GM19099 (cell line): ENCODE data around the gene PITPNC1.

Experiments used
- POLR2A ChIP-seq: IDR thresholded peaks from 3 replicates; pipeline ENCODE4 v1.6.1; 2011; ENCODE audit warnings: low read depth; ENCODE audit not compliant: insufficient read length; ENCODE audit errors: extremely low read depth

PITPNC1 gene

GRCh38 chr17:67386965-67387551 is 10.0 kb downstream of the PITPNC1 start:
- no peak for TF ChIP-seq POLR2A

GRCh38 chr17:67388986-67389385 is 11.9 kb downstream of the PITPNC1 start:
- TF ChIP-seq POLR2A, result no peak

GRCh38 chr17:67390006-67390645 is 13.0 kb downstream of the PITPNC1 start:
- TF ChIP-seq POLR2A, result no peak

- no peak for TF ChIP-seq POLR2A
These were observed 13.7 kb downstream of the PITPNC1 start for GRCh38 chr17:67390646-67391361.

GRCh38 chr17:67392111-67392510 is 15.0 kb downstream of the PITPNC1 start:
- no peak for TF ChIP-seq POLR2A

- no peak for TF ChIP-seq POLR2A
These were observed 16.8 kb downstream of the PITPNC1 start for GRCh38 chr17:67393809-67394397.

- no peak for TF ChIP-seq POLR2A
These were observed 22.6 kb downstream of the PITPNC1 start for GRCh38 chr17:67399676-67400075.

GRCh38 chr17:67400193-67400592 is 23.1 kb downstream of the PITPNC1 start:
- TF ChIP-seq POLR2A, result no peak

- no peak for TF ChIP-seq POLR2A
These were observed 24.0 kb downstream of the PITPNC1 start for GRCh38 chr17:67401106-67401505.

- no peak for TF ChIP-seq POLR2A
These were observed 24.8 kb downstream of the PITPNC1 start for GRCh38 chr17:67401598-67402504.

GRCh38 chr17:67403065-67403464 is 26.0 kb downstream of the PITPNC1 start:
- TF ChIP-seq POLR2A, result no peak

GRCh38 chr17:67403483-67403882 is 26.4 kb downstream of the PITPNC1 start:
- no peak for TF ChIP-seq POLR2A

GRCh38 chr17:67411397-67411796 is 34.3 kb downstream of the PITPNC1 start:
- TF ChIP-seq POLR2A, result no peak

- no peak for TF ChIP-seq POLR2A
These were observed 35.0 kb downstream of the PITPNC1 start for GRCh38 chr17:67412032-67412431.

GRCh38 chr17:67412941-67413340 is 35.9 kb downstream of the PITPNC1 start:
- no peak for TF ChIP-seq POLR2A
